Psoas muscle (tissue), 8 donors: ENCODE measurements around the gene RBMS3. TPM values are rescaled to one million over a fixed set of nuclear protein-coding genes. Genes with fewer than 3 reads are reported as not detected.

Experiments
- ATAC-seq, 4 donors: fragments of 200-7000 bp; cut with Tn5 transposase; one replicate each; pipeline ENCODE4 v1.9.1; 2020; ENCODE audit warnings: moderate library complexity in 3 of 4, mild to moderate bottlenecking in 2 of 4
- DNase-seq, 2 donors: peaks; one replicate each; pipeline ENCODE4 v3.0.0-alpha.2; 2020
- H3K27ac ChIP-seq: fragments of 200-600 bp; one replicate; pipeline ENCODE4 v1.8.0; 2022
- H3K27me3 ChIP-seq, 3 donors: fragments of 200-600 bp in 1 of 3; one replicate each; pipeline versions ENCODE4 v1.6.1 to v1.8.0; 2013 to 2022; ENCODE audit warnings: low read length in 2 of 3, mild to moderate bottlenecking in 2 of 3, moderate library complexity in 1 of 3; ENCODE audit not compliant: insufficient read depth in 3 of 3
- H3K36me3 ChIP-seq, 2 donors: fragments of 200-600 bp in 1 of 2; one replicate each; pipeline versions ENCODE4 v1.6.1 to v1.8.0; 2013 to 2022; ENCODE audit warnings: low read depth in 1 of 2, mild to moderate bottlenecking in 1 of 2, moderate library complexity in 1 of 2; ENCODE audit not compliant: insufficient read depth in 1 of 2
- H3K4me1 ChIP-seq: fragments of 200-600 bp; one replicate; pipeline ENCODE4 v1.8.0; 2022
- H3K4me3 ChIP-seq: fragments of 200-600 bp; one replicate; pipeline ENCODE4 v1.8.0; 2022; ENCODE audit warnings: mild to moderate bottlenecking
- H3K9me3 ChIP-seq: fragments of 200-600 bp; one replicate; pipeline ENCODE4 v1.8.0; 2022
- CTCF ChIP-seq: fragments of 200-600 bp; IDR thresholded peaks from one replicate; pipeline ENCODE4 v1.8.0; 2022; ENCODE audit warnings: antibody characterized with exemption
- WGBS, 3 donors: extraction: QIAGEN DNeasy Blood & Tissue Kit; methylation state at CpG; one replicate each; pipeline versions ENCODE4 v1.1.6 to v1.1.7; 2013; 5-methylcytosine and 5-hydroxymethylcytosine counted together
- intact Hi-C, 2 donors: fragments of 100-400 bp; cut with DNase I; formaldehyde crosslinking; loops; one replicate each; pipeline versions ENCODE4 v1.11.0 to v1.14.2; 2022
- polyA plus RNA-seq, 3 donors: library from polyadenylated mRNA; stranded (reverse); fragments of 200-250 nt; gene quantifications; one replicate each; pipeline ENCODE4 v1.2.3, GENCODE V29; 2013
- total RNA-seq, 4 donors: library from RNA; stranded (reverse); fragmentation: NEBNext Ultra II Directional in 2 of 4; extraction: Animal tissue kit (Norgen Biotek cat#: 25700) in 2 of 4; gene quantifications; one replicate each; pipeline versions ENCODE4 v1.2.1 to v1.2.4, GENCODE V29; 2021 to 2023
- donor health status: healthy with polysubstance abuse.
- donor health status: DM: no; HTN: no; CAD: no; lungs with moderate emphysema.
- donor health status: Bipolar disorder and iron deficiency.
- donor health status: healthy.
- donor health status: DM: yes; HTN: yes; CAD: no.
- donor health status: DM: no; HTN: no; CAD: no.
- donor health status: DM: no; HTN: no; CAD: no.
- donor health status: DM: yes; HTN: yes; CAD: no.

Gene RBMS3
- total and polyA plus RNA-seq, 7 donors = 3.8 to 34.5 (median 23.5) TPM

GRCh38 chr3:29590012-29590411, 309.1 kb downstream of the RBMS3 start:
- WGBS, 3 donors = 90 to 96% (median 95%) methylated on average over 1 of the region's 1 CpG
- intact Hi-C loops = no loop called here

GRCh38 chr3:29590461-29590860, 309.6 kb downstream of the RBMS3 start:
- intact Hi-C loops = no loop called here
- ATAC-seq = no peak
- no peak for DNase-seq
- Histone ChIP-seq H3K27me3 (no peaks in the 10 kb centered on the region), H3K27ac (no peak overlapping the region), H3K4me3 (no peak overlapping the region), H3K4me1 (no peaks in the 10 kb centered on the region), H3K36me3 (no peaks in the 10 kb centered on the region), H3K9me3 (no peaks in the 10 kb centered on the region)
- no peak for TF ChIP-seq CTCF

More at GRCh38 chr3:29590012-29590411, 309.1 kb downstream of the RBMS3 start:
- Histone ChIP-seq H3K4me3 (no peak overlapping the region), H3K4me1 (no peaks in the 10 kb centered on the region), H3K27me3 (no peaks in the 10 kb centered on the region), H3K36me3 (no peaks in the 10 kb centered on the region), H3K9me3 (no peaks in the 10 kb centered on the region), H3K27ac (no peak overlapping the region)
- ATAC-seq (no peak), DNase-seq (no peak)
- no peak for TF ChIP-seq CTCF

- Histone ChIP-seq H3K4me1 (no peaks in the 10 kb centered on the region), H3K27me3 (no peaks in the 10 kb centered on the region), H3K4me3 (no peak overlapping the region), H3K9me3 (no peaks in the 10 kb centered on the region), H3K36me3 (no peaks in the 10 kb centered on the region), H3K27ac (no peak overlapping the region)
- ATAC-seq = no peak
- intact Hi-C loops = no loop called here
- 76 to 85% (median 76%) methylated on average over 3 of the region's 3 CpGs for WGBS, 3 donors
- no peak for TF ChIP-seq CTCF
- DNase-seq = no peak
Observed at GRCh38 chr3:29591579-29591978, 310.7 kb downstream of the RBMS3 start.

- 91 to 95% (median 95%) methylated on average over 1 of the region's 1 CpG for WGBS, 3 donors
- no peak for DNase-seq
- Histone ChIP-seq H3K27me3 (no peaks in the 10 kb centered on the region), H3K27ac (no peak overlapping the region), H3K4me1 (no peaks in the 10 kb centered on the region), H3K4me3 (no peak overlapping the region), H3K9me3 (no peaks in the 10 kb centered on the region), H3K36me3 (no peaks in the 10 kb centered on the region)
- ATAC-seq = no peak
- TF ChIP-seq CTCF = no peak
- intact Hi-C loops = no loop called here
Observed at GRCh38 chr3:29593802-29594201, 312.9 kb downstream of the RBMS3 start.

GRCh38 chr3:29594261-29594660, 313.4 kb downstream of the RBMS3 start:
- no peak overlapping the region for H3K27ac ChIP-seq
- no peaks in the 10 kb centered on the region for H3K4me1 ChIP-seq
- H3K27me3 ChIP-seq = no peaks in the 10 kb centered on the region
- H3K4me3 ChIP-seq = no peak overlapping the region
- WGBS, 3 donors = 69 to 78% (median 75%) methylated on average over 1 of the region's 1 CpG
- DNase-seq (no peak), ATAC-seq (no peak)
- no peaks in the 10 kb centered on the region for H3K36me3 ChIP-seq
- intact Hi-C loops = no loop called here
- no peaks in the 10 kb centered on the region for H3K9me3 ChIP-seq
- TF ChIP-seq CTCF = no peak
